RWPE1 (cell line): ENCODE measurements around the gene EDIL3.

Experiments
- CTCF ChIA-PET: fragments of 350-600 bp; sonication (Branson Sonifier 250); formaldehyde crosslinking; extraction: SDS; loops from one replicate; lab custom pipeline; 2021; lab: Yijun Ruan, JAX
- POLR2A ChIA-PET: fragments of 400-600 bp; formaldehyde crosslinking; extraction: SDS; loops from one replicate; lab custom pipeline; 2020; ENCODE audit warnings: antibody characterized with exemption; ENCODE audit not compliant: low non-redundant PET; lab: Yijun Ruan, JAX
- DNase-seq: peaks from one replicate; pipeline ENCODE4 v3.0.0; 2012; ENCODE audit warnings: low spot score
- H3K27ac ChIP-seq: fragments of 450-650 bp; 2 replicates; pipeline ENCODE4 v1.5.1; 2017
- CTCF ChIP-seq: fragments of 450-650 bp; conservative IDR thresholded peaks from 2 replicates; pipeline ENCODE4 v1.5.1; 2017; ENCODE audit warnings: low read depth, mild to moderate bottlenecking

Gene EDIL3

DNA sequence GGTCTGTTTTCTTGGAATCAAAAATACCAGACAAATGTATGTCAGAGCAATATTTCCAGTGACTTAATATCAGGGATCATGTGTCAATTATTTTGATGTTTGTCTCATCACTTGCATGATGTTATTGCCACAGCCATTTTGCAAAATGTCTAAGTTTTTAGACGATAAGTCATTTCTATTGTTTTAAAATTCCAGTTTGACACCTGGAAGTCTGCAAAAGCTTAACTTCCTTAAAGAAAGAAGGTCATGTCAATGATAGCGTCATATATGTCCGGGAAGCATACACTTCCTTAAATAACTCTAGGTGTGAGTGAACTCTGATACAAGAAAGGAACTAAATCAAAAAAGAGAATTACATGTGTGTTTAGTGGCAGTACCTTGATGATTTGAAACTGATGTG lies 259.5 kb downstream of the EDIL3 start:
- DNase-seq: no peak
- POLR2A ChIA-PET: no interaction called here
- TF ChIP-seq CTCF: no peak
- CTCF ChIA-PET: no interaction called here
- H3K27ac ChIP-seq: no peak overlapping the region

DNA sequence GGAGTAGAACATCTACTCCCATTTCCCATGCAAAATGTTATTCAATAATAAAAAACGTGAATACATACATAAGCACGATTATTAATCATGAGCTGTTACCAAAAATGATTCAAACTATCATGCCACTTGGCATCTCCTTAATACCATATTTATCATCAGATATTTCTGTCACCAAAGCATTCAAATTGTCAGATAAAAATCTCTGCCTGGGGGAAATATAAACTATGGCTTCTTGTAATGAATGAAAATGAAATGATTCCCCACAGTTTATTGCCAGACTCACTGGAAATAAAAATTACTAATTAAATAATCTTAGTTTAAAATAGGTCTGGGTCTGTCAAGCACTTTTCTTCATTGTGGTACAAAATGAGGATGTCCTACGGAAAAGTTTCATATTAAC lies 265.4 kb downstream of the EDIL3 start:
- TF ChIP-seq CTCF: no peak
- H3K27ac ChIP-seq: no peak overlapping the region
- POLR2A ChIA-PET: no interaction called here
- DNase-seq: no peak
- CTCF ChIA-PET: no interaction called here

DNA sequence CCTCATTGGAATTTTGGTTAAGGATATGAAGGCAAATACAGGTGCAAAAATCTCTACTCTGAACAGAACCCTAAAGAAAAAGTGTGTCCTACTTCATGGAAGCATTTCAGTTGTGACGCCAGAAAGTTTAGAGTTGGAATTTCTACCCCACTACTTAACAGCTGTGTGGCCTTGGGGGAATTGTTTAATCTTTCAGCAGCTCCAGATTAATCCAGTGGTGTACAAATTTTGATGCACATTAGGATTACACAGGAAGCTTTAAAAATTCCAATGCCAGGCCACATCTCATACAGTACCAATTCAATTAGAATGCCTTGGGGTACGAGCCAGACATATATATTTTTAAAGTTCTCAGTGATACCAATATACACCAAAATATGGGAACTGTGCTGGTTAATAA lies 266.1 kb downstream of the EDIL3 start:
- POLR2A ChIA-PET: no interaction called here
- no peak for TF ChIP-seq CTCF
- no peak for DNase-seq
- CTCF ChIA-PET: no interaction called here
- no peak overlapping the region for H3K27ac ChIP-seq

GRCh38 chr5:84115727-84116126 lies 269.0 kb downstream of the EDIL3 start:
- no peak for DNase-seq
- H3K27ac ChIP-seq: no peak overlapping the region
- CTCF ChIA-PET: no interaction called here
- POLR2A ChIA-PET: no interaction called here
- no peak for TF ChIP-seq CTCF

DNA sequence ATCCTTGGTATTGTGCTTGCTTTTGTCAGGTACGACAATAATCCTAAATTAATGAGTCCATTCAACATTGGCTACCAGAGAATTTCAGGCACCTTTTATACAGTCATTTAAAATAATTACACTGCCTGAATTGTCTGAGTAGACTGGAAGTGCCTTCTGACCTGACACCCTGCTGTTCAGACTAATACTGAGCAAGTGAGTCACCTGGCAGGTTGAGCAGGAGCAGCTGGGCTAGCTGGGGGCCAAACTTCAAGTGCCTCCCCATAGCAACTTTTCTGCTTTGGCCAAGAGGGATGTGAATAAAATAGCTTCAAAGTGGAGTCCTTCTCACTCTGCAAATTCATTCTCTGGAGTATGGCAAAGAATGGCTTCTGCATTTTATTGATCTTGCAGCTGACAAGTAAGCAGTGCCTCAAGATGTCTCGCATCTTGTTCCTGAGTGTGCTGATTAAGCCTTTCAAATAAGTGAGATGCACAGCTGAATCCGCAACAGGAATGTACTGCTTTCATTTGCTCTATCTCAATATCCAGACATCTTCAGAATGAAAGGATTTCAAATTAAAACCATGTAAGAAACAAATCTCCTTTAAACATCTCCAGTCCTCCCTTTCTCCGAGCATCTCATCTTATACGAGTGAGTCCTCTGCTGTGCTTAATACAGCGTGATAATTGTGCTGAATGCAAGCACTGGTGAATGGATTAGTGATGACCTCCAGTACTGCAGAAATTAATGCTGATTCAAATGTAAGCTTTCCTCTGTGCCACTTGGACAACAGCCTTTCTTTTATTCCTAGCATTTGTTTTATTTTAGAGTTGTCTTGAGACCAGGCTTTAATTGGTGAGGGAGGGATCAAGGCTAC lies 271.2 kb downstream of the EDIL3 start:
- TF ChIP-seq CTCF: no peak
- no peak for DNase-seq
- POLR2A ChIA-PET: no interaction called here
- H3K27ac ChIP-seq: no peak overlapping the region
- CTCF ChIA-PET: interaction anchor here (0.7 kb wide), 1 partner anchor 666 kb away, joined by 3 read pairs; no protein-coding TSS in a partner anchor

GRCh38 chr5:84092738-84093137 lies 291.9 kb downstream of the EDIL3 start:
- POLR2A ChIA-PET: no interaction called here
- TF ChIP-seq CTCF: no peak
- CTCF ChIA-PET: no interaction called here
- no peak overlapping the region for H3K27ac ChIP-seq
- DNase-seq: no peak
